Astrocyte (in vitro differentiated cells and primary cell): ENCODE measurements around the gene ACACB. TPM values are rescaled to one million over a fixed set of nuclear protein-coding genes. Genes with fewer than 3 reads are reported as not detected.

Experiments
- DNase-seq: peaks from one replicate; pipeline ENCODE4 v3.0.0-alpha.2; 2010; ENCODE audit warnings: low read depth
- FAIRE-seq: peaks from 2 replicates; lab custom pipeline; 2011; peaks lifted over from hg19 to GRCh38; lab: Jason Lieb, UNC
- H2AFZ ChIP-seq: 2 replicates; pipeline ENCODE4 v1.6.0; 2012; ENCODE audit warnings: low read depth, low read length, inconsistent platforms
- H3K27ac ChIP-seq: 2 replicates; pipeline ENCODE4 v1.5.1; 2011; ENCODE audit warnings: low read depth, low read length, inconsistent platforms
- H3K27me3 ChIP-seq: 2 replicates; pipeline ENCODE4 v1.6.0; 2011; ENCODE audit warnings: low read length, inconsistent platforms; ENCODE audit not compliant: insufficient read depth
- H3K36me3 ChIP-seq: 2 replicates; pipeline ENCODE4 v1.5.1; 2011; ENCODE audit warnings: low read length, inconsistent platforms; ENCODE audit not compliant: insufficient read depth
- H3K4me1 ChIP-seq: 2 replicates; pipeline ENCODE4 v1.5.1; 2011; ENCODE audit warnings: low read length, inconsistent platforms; ENCODE audit not compliant: insufficient read depth
- H3K4me2 ChIP-seq: 2 replicates; pipeline ENCODE4 v1.6.0; 2012; ENCODE audit warnings: low read length, inconsistent platforms
- H3K4me3 ChIP-seq: 2 replicates; pipeline ENCODE4 v1.5.1; 2011; ENCODE audit warnings: low read depth, mild to moderate bottlenecking, low read length, inconsistent platforms; ENCODE audit not compliant: insufficient read depth
- H3K79me2 ChIP-seq: 2 replicates; pipeline ENCODE4 v1.6.0; 2012; ENCODE audit warnings: mild to moderate bottlenecking, low read length, inconsistent platforms; ENCODE audit not compliant: insufficient read depth
- H3K9ac ChIP-seq: 2 replicates; pipeline ENCODE4 v1.6.0; 2012; ENCODE audit warnings: mild to moderate bottlenecking, low read length, inconsistent platforms
- H3K9me3 ChIP-seq: 2 replicates; pipeline ENCODE4 v1.5.1; 2012; ENCODE audit warnings: low read depth, mild to moderate bottlenecking, low read length, inconsistent platforms; ENCODE audit not compliant: insufficient read depth
- H4K20me1 ChIP-seq: 2 replicates; pipeline ENCODE4 v1.6.0; 2012; ENCODE audit warnings: low read length, inconsistent platforms; ENCODE audit not compliant: insufficient read depth
- H3K27ac Mint-ChIP-seq: one replicate; pipeline ENCODE4 v1.8.0; 2021; ENCODE audit warnings: mild to moderate bottlenecking, mixed read lengths; ENCODE audit not compliant: unreplicated experiment
- H3K27me3 Mint-ChIP-seq: one replicate; pipeline ENCODE4 v1.8.0; 2021; ENCODE audit warnings: low read depth, mixed read lengths; ENCODE audit not compliant: unreplicated experiment
- H3K36me3 Mint-ChIP-seq: one replicate; pipeline ENCODE4 v1.8.0; 2021; ENCODE audit warnings: low read depth, mixed read lengths; ENCODE audit not compliant: unreplicated experiment
- H3K4me1 Mint-ChIP-seq: one replicate; pipeline ENCODE4 v1.8.0; 2021; ENCODE audit warnings: low read depth, mixed read lengths; ENCODE audit not compliant: unreplicated experiment
- H3K4me3 Mint-ChIP-seq: one replicate; pipeline ENCODE4 v1.8.0; 2021; ENCODE audit warnings: mild to moderate bottlenecking, moderate library complexity, mixed read lengths; ENCODE audit not compliant: unreplicated experiment
- H3K9me3 Mint-ChIP-seq: one replicate; pipeline ENCODE4 v1.8.0; 2021; ENCODE audit warnings: mild to moderate bottlenecking, mixed read lengths; ENCODE audit not compliant: unreplicated experiment
- CTCF ChIP-seq: IDR thresholded peaks from 2 replicates; pipeline ENCODE4 v1.5.1; 2011; ENCODE audit warnings: low read depth, mild to moderate bottlenecking, inconsistent platforms, low read length, moderate library complexity; ENCODE audit not compliant: insufficient read depth
- EZH2 ChIP-seq: IDR thresholded peaks from 2 replicates; pipeline ENCODE4 v1.6.1; 2012; ENCODE audit warnings: mild to moderate bottlenecking, low read length, inconsistent platforms; ENCODE audit not compliant: insufficient read depth
- total RNA-seq: library from RNA; stranded (reverse); gene quantifications from 2 replicates; pipeline ENCODE4 v1.2.1, GENCODE V29; 2021

Gene ACACB
- total RNA-seq, 1 donor from 2014 or later: 3.9 TPM

GRCh38 chr12:109167781-109168180 is 51.4 kb downstream of the ACACB start:
- no peak overlapping the region for H3K4me3 Mint-ChIP-seq
- Histone ChIP-seq H3K9me3 (no peaks in the 10 kb centered on the region), H3K36me3 (no peaks in the 10 kb centered on the region), H3K9ac (no peak overlapping the region), H4K20me1 (no peaks in the 10 kb centered on the region), H3K4me2 (no peak overlapping the region), H3K79me2 (no peaks in the 10 kb centered on the region), H3K27me3 (no peaks in the 10 kb centered on the region), H3K27ac (no peak overlapping the region), H3K4me1 (no peaks in the 10 kb centered on the region), H2AFZ (no peak overlapping the region), H3K4me3 (no peak overlapping the region)
- FAIRE-seq (no peak), DNase-seq (no peak)
- peaks cover 7% of the 10 kb centered on the region for H3K36me3 Mint-ChIP-seq
- no peaks in the 10 kb centered on the region for H3K9me3 Mint-ChIP-seq
- no peaks in the 10 kb centered on the region for H3K27me3 Mint-ChIP-seq
- no peak overlapping the region for H3K27ac Mint-ChIP-seq
- no peak for TF ChIP-seq CTCF
- no peak for TF ChIP-seq EZH2
- H3K4me1 Mint-ChIP-seq: no peaks in the 10 kb centered on the region

GRCh38 chr12:109169262-109169661 is 52.9 kb downstream of the ACACB start:
- Histone ChIP-seq H3K27me3 (no peaks in the 10 kb centered on the region), H3K4me1 (no peaks in the 10 kb centered on the region), H3K9me3 (peaks cover 2% of the 10 kb centered on the region), H3K36me3 (no peaks in the 10 kb centered on the region), H3K4me2 (no peak overlapping the region), H4K20me1 (no peaks in the 10 kb centered on the region), H3K4me3 (no peak overlapping the region), H3K79me2 (no peaks in the 10 kb centered on the region), H3K27ac (no peak overlapping the region), H2AFZ (no peak overlapping the region), H3K9ac (no peak overlapping the region)
- TF ChIP-seq CTCF: no peak
- no peak for TF ChIP-seq EZH2
- no peaks in the 10 kb centered on the region for H3K4me1 Mint-ChIP-seq
- peaks cover 1% of the 10 kb centered on the region for H3K9me3 Mint-ChIP-seq
- H3K4me3 Mint-ChIP-seq: no peak overlapping the region
- no peak overlapping the region for H3K27ac Mint-ChIP-seq
- H3K27me3 Mint-ChIP-seq: no peaks in the 10 kb centered on the region
- FAIRE-seq (no peak), DNase-seq (no peak)
- H3K36me3 Mint-ChIP-seq: peaks cover 7% of the 10 kb centered on the region

- Mint-ChIP-seq H3K27me3 (no peaks in the 10 kb centered on the region), H3K9me3 (peaks cover 1% of the 10 kb centered on the region), H3K36me3 (peaks cover 7% of the 10 kb centered on the region), H3K27ac (no peak overlapping the region), H3K4me3 (no peak overlapping the region), H3K4me1 (no peaks in the 10 kb centered on the region)
- H3K36me3 ChIP-seq: no peaks in the 10 kb centered on the region
- no peaks in the 10 kb centered on the region for H4K20me1 ChIP-seq
- no peaks in the 10 kb centered on the region for H3K4me1 ChIP-seq
- H3K9ac ChIP-seq: no peak overlapping the region
- FAIRE-seq (no peak), DNase-seq (no peak)
- H3K79me2 ChIP-seq: no peaks in the 10 kb centered on the region
- H3K27ac ChIP-seq: no peak overlapping the region
- H2AFZ ChIP-seq: no peak overlapping the region
- peaks cover 2% of the 10 kb centered on the region for H3K9me3 ChIP-seq
- TF ChIP-seq CTCF (no peak), EZH2 (no peak)
- no peaks in the 10 kb centered on the region for H3K27me3 ChIP-seq
- H3K4me3 ChIP-seq: no peak overlapping the region
- H3K4me2 ChIP-seq: no peak overlapping the region
Measured at GRCh38 chr12:109169686-109170085, 53.3 kb downstream of the ACACB start.
